ENCODE measurements around the gene ABCB9.
A peak's percentile ranks its signal among the peaks of the same experiment; 100 is the strongest.
"Not testable (repeated sequence)": the region's sequence is repeated elsewhere in the genome, so short reads cannot be mapped to it uniquely, and the experiment has no call there.

Gene ABCB9

DNA sequence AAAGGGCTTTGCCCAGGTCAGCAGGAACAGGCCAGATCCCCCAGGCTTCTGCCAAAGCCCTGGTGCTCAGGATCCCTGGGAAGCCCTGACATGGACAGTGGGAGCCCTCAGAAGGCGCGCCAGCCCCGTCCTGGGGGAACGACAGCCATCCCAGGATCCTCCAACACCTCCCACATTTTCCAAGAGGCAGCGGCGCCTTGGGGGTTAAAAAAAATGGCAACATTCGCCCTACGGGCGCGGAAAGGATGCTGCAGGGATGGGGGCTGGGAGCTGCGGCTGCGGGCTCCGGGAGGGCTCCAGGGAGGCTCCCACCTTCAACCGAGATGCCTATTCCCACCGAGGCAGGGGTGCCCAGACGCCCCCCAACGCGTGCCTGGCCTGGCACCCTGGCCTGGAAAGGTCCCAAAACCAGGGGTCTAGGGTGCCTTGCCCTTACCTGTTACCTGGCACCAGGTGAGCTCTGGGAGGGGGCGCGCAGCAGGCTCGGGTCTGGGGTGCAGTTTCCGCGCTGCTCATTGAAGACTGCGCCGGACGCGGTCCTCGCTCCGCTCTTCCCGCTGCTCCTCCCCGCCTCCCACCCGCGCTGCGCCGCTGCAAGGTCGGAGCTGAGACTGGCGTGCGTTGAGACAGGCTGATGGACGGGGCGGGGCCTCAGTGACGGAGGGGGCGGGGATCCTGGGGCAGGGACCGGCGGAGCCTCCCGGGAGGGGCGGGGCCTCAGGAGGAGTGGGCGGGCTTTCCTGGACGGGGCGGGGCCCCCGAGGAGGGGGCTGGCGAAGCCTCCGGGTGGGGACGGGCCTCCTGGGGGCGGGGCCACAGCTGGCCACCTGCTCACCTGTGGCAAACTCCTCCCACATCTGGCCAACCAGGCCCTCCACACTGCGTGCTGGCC lies at the start of gene ABCB9:
Gene ABCB9 (minus strand): TSS at position 613 of the 892 bp plus-strand sequence. CDS start 6,228 bp downstream, outside the sequence.
- DNase-seq = peak; percentile 80 to 97 (median 92)

DNA sequence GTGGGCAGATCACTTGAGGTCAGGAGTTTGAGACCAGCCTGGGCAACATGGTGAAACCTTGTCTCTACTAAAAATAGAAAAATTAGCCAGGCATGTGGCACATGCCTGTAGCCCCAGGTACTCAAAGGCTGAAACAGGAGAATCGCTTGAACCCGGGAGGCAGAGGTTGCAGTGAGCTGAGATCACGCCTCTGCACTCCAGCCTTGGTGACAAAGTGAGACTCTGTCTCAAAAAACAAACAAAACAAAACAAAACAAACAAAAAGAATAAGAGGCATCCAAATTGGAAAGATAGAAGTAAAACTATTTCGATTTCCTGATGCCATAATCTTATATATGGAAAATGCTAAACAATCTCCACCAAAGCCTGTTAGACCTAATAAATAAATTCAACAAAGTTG lies 48.2 kb upstream of the ABCB9 start:
- DNase-seq = not testable (repeated sequence)

DNA sequence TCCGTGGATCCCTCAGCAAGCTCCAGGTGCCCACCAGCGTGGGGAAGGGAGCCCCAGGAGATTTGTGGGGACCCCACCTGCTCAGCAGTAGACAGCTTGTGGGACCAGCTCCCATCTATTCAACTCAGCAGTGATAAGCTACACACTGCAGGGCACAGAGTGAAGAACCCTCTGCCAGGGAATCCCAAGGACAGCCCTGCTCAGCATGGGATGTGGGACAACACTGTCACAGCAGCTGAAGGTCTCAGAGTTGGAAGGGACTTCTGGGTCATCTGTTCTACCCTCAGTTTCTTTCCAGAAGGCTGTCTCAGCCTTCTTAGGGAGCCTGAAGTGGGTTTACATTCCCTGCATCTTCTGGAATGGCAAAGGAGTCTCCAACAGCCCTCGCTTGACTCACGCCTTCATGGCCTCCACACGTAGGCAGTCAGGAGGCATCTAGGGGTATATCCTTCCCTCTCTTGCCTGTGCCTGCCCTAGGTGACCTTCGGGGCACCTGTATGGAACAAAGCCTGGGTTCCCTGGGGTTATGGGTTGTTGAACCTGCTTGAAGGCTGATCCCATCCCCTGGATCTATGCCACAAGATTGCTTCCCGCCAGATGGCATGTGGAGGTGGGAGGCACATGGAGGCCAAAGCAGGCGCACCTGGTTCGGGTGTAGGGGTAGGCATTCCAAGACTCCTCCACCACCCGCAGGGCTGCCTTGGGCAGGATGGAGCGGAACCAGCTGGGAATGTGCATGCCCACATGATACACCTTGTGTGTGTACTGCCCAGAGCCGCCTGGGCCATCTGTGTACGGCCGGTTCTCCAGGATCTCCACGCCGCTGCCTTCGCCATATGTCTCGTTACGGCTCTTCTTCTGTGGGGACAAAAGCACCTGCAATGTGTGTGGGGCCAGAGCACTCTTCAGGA lies 47.2 kb upstream of the ABCB9 start:
- no peak for DNase-seq

DNA sequence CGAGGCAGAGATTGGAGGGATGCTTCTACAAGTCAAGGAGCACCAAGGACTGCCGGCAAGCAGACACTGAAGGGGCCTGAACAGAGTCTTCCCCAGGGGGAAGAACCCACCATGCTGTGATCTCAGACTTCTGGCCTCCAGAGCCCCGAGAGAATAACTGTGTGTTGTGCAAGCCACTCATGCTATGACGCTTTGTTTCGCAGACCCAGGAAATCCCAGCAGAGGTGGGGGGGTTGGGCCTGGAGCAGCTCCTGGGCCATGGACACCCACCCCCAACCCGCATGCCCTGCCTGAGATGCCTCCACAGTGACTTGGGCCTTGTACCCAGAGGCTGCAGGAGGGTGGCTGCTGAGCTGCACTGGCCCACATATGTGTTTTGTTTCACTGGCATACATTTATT lies 45.4 kb upstream of the ABCB9 start:
- no peak for DNase-seq

DNA sequence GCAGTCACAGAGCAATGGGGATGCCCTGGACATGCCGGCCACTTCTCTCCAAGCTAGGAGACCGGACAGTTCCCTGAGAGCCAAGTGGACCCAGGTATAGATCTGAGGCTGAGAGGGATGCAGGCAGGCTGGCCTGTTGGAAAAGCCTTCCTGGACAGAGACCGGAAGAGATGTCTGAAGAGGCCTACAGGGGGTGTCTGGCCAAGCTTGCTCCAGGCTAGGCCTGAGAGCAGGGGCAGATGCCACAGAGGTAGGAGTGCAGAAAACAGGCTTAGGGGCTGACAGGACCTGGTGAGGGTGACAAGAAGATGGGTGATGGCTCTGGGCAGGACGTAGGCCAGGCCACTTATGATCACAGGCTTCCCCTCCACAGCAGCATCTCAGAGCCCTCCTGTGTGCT lies 44.4 kb upstream of the ABCB9 start:
- no peak for DNase-seq

DNA sequence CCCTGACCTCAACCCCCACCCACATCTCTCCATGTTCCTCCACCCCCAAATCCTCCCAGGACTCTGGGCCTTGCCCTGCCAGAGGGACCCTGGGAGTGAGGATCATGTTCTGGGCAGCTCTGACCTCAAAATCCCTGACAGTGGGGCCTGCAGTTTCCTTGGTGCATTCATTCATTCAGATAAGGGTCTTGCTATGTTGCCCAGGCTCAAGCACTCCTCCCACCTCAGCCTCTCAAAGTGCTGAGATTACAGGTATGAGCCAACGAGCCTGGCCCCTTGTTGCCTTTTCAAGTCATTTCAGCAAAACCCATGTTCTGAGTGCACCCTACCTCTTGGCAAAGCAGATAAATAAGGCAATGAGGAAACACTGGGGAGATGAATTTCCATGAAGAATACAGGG lies 43.8 kb upstream of the ABCB9 start:
- DNase-seq = no peak

DNA sequence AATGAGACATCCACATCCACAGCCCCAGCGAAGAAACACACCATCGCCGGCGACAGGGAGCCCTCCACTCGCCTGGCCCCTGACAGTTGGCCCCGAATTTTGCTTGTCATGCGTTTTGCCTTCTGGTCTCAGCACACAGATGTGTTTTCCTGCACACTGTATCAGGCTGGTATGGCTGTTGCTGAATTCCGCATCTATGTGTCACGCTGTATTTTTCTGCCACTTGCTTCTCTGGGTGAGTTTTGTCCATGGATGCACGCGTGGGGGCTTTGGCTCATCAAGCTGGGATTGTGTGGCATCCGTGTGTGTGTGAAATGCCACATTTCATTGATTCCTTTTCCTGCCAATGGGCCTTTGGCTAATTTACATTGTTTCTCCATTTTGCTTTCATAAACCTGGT lies 40.7 kb upstream of the ABCB9 start:
- no peak for DNase-seq

DNA sequence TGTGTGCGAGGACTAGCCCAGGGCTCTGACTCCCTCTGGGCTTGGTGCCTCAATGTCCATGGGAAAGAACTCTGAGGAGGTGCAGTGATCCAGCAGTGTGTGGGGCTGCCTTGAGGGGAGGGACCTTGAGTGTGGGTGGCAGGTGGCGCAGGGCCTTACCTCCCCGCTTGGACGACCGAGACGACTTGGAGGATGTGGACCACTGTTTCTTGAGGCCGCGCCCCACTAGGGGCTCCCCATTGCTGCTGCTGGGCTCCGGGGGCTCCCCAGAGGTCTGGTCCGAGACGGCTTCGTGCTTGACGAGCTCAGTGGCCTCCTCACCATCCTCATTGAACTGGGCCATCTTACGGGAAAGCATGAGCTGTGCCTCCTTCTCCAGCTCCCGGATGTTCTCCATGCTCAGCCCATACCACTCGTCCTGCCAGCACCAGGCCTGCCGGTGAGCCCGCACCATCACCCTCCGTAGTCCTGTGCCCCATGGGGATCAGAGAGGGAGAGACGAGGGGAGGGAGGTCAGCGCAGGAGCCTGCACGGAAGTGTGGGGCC lies 38.9 kb upstream of the ABCB9 start:
- DNase-seq = no peak

DNA sequence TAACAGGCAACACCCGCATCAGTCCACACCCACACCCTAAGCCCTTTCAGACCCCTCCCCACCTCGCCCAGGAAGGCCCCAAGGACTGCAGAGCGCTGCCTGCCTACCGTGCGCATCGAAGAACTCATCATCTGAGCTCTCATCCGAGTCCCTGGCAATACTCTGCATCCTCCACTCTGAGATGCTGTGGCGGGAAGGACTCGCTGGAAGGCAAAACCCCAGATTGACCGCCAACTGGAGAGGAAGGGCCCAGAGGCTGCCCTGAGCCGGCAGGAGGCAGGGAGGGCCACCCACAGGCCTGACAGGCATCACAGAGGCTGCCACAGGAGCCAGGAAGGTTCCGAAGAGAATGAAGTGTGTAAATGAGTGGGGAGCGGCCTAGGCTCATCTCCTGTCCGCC lies 38.0 kb upstream of the ABCB9 start:
- no peak for DNase-seq

DNA sequence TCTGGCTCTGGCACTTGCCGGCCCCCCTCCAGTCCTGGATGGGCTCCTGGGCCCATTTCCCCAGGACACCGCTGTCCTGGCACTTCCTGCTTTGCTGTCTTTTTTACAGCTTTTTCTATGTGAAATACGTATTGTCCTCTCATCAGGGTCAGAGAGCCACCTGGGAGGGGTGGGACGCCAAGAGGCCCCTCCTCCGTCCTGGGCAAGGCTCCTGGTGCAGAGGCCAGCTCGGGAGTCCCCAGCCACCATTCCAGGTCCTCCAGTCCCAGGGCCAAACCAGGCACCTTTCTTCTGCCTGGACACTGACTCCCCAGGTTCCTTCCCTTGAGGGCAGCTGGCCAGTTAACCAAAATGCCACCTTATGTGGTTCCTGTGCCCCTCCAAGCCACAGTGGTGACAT lies 37.0 kb upstream of the ABCB9 start:
- no peak for DNase-seq

DNA sequence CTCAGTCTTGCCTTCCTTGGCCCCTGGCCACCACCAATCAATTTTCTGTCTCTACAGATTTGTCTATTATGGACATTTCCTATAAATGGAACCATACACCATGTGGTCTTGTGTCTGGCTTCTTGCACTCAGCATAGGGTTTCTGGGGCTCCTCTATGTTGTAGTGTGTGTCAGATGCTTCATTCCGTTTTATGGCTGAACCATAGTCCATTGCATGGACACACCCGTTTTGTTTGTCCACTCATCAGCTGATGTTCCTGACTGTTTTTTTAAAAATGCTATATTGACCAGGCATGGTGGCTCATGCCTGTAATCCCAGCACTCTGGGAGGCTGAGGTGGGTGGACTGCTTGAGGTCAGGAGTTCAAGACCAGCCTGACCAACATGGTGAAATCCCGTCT lies 35.2 kb upstream of the ABCB9 start:
- DNase-seq = no peak

DNA sequence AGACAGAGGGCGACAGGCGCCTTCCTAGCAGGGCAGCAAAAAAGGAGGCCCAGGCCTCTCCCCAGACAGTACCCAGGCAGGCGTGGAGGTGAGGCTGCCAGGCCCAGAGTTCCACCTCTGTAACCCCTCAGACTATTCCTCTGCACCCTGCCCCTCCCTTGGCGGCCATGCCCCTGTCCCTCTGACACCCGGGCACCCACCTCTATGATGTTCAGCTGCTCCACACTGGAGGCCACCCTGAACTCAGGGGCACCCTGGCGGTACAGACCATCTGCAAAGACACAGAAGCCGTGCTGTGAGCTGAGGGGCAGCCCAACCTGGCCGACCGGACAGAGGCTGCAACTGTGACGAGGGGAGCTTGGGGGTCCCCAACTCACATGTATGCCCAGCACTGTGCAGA lies 34.3 kb upstream of the ABCB9 start:
- DNase-seq = no peak

DNA sequence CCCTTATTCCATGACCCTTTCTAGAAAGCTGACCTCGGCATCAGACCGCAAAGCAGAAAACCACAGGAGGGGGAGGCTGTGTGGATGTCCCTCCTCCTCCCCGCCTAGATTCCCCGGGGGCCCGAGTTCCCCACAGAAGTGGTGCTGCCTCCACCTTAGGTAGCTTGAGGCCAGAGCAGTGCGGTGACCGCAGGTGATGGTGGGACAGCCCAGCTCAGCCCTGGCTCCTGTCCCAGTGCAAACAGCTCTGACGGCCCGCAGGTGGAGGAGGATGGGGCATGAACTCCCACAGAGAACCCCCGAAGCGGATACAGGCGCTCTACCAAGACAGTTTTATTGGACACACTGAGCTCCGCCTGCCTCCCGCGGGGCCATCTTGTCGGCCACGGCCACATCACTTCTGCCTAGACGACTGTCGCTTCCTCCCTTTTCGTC lies 33.7 kb upstream of the ABCB9 start:
- no peak for DNase-seq

DNA sequence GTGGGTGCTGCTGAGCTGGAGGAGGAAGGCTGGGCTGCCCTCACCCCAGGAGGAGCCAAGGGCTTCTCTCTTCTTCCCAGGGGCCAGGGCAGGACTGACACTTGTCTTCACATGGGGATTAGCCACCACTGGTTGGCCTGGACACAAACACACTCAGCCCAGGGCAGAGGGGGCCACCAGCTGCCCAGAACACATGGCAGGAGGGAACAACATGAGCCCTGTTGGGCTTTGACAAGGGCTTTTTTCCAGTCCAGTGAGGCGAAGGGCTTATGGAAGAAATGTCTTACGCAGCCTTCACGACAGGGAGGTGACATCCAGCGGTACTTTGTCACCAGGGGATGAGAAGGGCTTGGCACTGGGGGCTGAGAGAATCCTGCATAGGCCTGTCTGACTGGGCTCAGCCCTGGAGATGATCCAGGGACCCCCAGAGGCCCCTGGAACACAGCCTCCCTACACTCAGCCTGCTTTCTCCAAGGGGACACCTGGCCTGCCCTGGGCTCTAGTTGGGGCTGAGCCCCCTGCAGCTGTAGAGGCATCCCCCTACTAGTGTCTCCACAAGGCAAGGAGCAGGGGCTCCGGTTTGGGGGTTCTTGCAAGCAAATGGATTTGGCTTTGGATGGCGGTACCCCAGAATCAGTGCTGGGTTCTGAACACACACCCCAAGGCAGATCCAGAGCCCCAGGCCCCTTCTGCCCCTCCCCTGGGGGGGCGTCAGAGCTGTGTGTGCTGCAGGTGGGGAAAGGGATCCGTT lies 33.1 kb upstream of the ABCB9 start:
- DNase-seq = no peak

DNA sequence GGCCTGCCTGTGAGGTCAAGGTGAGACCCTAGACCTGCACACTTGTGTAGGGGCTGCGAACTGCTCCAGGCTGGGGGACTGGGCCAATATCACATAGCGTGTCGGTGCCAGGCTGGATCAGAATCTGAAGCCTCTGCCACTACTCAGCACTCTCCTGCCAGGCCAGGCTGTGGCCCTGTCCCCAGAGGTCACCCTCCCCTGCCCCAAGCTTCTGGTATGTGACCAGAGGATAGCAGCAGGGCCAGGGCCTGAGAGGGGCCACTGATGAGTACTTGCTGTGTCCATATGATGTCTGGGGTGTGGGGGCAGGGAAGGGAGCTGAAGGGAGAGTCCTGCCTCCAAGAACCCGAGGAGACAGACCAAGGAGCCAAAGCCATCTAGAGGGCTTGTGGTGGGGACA lies 32.1 kb upstream of the ABCB9 start:
- no peak for DNase-seq

DNA sequence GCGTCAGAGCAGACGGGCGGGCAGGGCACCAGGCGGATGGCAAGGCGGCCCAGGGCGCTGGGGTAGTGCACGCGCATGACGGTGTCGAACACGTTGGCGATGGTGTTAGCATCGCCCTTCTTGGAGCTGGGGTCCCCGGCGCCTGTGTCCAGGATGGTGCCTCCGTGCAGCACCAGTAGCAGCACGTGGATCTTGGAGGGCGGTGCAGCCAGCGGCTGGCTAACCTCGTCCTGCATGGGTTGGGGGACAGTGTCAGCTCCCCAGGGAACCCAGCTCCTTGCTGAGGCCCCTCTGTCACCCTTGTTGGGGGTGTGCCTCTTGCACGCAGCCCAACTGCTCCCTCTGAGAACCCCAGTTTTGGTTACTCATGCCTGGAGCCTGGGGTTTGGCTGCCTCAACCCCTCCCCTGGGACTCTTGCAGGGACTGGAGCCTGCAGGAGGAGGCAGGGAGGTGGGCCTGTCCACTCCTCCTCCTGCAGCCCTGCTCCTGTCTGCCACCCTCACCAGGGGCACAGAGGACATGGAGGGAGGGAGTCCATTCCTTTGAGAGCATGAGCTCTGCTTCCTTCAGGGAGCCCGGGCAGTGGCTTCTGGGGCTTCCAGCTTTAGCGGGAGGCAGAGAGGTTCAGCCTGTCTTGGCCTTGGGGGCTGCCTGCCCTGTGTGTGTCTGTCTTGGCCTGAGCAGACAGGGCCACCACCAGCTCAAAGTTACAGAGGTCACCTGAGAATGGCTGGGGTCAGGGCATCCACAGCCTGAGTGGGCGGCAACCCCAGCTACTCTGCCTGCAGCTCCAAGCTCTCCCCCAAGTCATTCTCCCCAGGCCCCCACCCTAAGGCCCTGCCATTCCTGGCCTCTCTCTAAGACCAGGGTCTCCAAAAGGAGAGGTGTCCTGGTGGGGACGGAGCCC lies 31.3 kb upstream of the ABCB9 start:
- no peak for DNase-seq

DNA sequence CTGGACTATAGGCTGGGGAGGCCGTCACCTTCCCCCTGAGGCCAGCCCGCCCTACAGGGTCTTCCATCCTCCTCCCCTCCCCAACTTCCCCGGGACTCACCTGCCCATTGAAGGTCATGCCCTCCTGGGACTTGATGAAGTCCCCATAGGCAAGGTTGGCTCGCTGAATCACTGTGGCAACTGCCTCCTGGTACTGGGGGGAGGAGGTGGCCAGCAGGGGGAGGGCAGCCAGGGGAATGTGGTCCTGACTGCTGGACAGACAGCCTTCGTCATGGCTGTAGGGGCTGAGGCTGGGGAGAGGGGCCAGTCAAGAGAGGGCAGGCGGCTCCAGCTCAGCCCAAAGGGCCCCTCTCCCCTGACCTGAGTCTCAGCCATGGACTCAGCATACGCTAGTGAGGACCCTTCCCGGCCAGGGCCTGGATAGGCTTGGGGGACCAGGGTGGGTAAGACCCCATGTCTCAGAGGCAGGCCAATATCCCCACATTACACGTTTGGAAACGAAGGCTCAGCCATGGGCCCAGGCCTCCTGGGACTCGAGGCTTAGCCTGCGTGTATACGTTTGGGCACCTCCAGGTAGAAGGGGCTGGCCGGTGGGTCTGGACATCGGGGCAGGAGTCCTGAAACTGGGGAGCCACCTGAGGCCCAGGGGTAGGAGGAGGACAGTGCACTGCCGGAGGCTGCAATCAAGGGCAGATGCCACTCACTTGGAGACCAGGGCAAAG lies 30.5 kb upstream of the ABCB9 start:
- DNase-seq = no peak

DNA sequence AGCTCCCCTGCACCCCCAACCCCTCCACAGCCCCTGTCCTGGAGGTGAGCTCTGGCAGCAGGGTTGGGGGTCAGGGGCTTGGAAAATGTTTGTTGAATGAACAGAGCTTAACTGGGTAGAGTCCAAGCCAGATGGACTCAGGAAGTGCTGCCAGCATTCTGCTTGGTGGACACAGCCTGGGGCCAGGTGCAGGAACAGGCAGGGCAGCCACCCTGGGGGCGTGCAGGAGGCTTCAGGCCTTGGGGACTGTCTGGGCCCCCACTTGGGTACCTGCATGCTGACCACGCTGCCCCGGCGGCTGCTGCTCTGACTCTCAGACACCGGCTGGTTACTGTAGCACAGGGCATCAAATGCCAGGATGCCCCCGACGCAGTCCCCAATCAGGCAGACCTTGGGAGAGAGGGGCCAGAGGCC lies 29.9 kb upstream of the ABCB9 start:
- DNase-seq = no peak

DNA sequence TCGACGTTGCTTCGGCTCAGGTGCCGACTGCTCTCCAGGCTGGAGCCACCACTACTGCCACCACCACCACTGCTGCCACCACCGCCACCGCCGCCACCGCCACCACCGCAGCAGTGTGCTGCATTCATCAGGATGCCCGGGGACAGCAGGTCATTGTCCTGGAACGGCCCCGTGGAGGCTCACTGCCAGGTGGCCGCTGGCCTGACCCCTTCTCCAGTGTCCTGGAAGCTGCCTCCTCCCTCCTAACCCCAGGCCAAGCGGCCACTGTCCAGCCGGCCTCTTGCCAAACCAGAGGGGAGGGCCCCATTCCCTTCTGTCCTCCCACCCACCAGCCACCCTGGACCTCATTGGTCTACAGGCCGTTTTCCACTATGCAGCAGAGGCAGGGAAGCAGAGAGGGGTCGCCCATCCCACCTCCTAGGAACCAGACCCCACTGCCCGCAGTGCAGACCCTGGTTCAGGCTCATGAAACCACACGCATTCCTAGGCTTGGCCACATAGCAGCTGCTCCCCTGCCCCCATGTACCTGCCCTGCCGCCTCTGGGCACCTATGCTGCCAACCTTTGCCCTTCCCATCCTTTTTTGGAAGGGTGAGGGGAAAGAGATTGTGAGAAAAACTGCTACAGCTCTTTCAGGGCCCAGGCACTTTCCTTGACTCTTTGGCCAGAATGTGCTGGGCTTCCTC lies 29.4 kb upstream of the ABCB9 start:
- DNase-seq = no peak

DNA sequence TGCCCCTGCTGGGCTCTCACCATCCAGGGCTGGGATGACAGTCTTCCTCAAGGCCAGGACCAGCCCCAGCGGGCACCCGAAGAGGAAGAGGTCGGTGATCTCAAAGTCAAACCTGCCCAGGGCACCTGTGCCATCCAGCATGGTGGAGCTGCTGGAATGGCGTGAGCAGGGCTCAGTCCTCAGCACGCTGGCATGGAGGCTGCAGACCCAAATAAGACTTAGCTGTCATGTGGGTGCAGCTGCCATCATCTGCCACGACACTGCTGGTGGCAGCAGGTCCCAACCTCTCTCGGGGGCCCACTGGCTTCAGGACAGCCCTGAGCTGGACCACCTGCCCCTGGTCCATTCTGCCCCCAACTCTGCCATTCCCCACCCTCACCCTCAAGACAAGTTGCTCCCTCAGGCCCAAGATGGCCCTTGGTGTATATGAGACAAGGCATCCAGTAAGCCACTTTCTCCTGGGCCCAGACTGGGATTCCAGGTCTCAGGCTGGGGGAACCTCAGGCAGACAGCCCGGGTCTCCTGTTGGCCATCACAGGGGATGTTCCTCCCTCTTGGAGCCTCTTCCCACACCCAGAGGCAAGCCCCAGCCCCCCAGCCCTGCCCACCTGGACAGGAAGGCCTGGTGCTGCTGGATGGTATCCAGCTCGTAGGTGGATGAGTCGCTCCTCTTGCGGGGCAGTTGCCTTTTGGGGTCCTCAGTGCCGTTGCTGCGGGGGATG lies 28.7 kb upstream of the ABCB9 start:
- no peak for DNase-seq

Data from stimulated activated naive CD4-positive, alpha-beta T cell (primary cell).